WTC11 (cell line): ENCODE measurements around the gene GALNT15. TPM values are rescaled to one million over a fixed set of nuclear protein-coding genes. Genes with fewer than 3 reads are reported as not detected.

Source experiments
- ATAC-seq: fragments of 200-7000 bp; cut with Tn5 transposase; 2 replicates; pipeline ENCODE4 v1.10.0; 2021; ENCODE audit warnings: mild to moderate bottlenecking, moderate library complexity
- CTCF ChIA-PET: fragments of 300-600 bp; sonication (Branson Sonifier 250); formaldehyde crosslinking; loops from one replicate; lab custom pipeline; 2021; ENCODE audit warnings: antibody characterized with exemption; lab: Charles Lee
- POLR2A ChIA-PET: fragments of 350-600 bp; sonication (Branson Sonifier 250); formaldehyde crosslinking; loops from one replicate; lab custom pipeline; 2021; ENCODE audit warnings: antibody characterized with exemption; lab: Charles Lee
- DNase-seq: peaks from one replicate; pipeline ENCODE4 v3.0.0; 2021; ENCODE audit warnings: low spot score
- H3K27ac Mint-ChIP-seq: 2 replicates; pipeline ENCODE4 v1.8.0; 2021; ENCODE audit warnings: mixed read lengths
- H3K27me3 Mint-ChIP-seq: 2 replicates; pipeline ENCODE4 v1.8.0; 2021; ENCODE audit warnings: low read depth, mild to moderate bottlenecking, moderate library complexity, mixed read lengths
- H3K36me3 Mint-ChIP-seq: 2 replicates; pipeline ENCODE4 v1.8.0; 2021; ENCODE audit warnings: mixed read lengths
- H3K4me1 Mint-ChIP-seq: 2 replicates; pipeline ENCODE4 v1.8.0; 2022; ENCODE audit warnings: mixed read lengths
- H3K4me3 Mint-ChIP-seq: 2 replicates; pipeline ENCODE4 v1.8.0; 2021; ENCODE audit warnings: mild to moderate bottlenecking, moderate library complexity, mixed read lengths
- H3K9me3 Mint-ChIP-seq: 2 replicates; pipeline ENCODE4 v1.8.0; 2021; ENCODE audit warnings: mixed read lengths
- AR ChIP-seq: fragments of 250-450 bp; sonication (Bioruptor Pico); IDR thresholded peaks from 2 replicates; pipeline ENCODE4 v1.9.0; 2021; ENCODE audit warnings: mild to moderate bottlenecking
- ATF1 ChIP-seq: sonication (generic); formaldehyde crosslinking; IDR thresholded peaks from 2 replicates; pipeline ENCODE4 v1.8.1; 2023; ENCODE audit warnings: mild to moderate bottlenecking, moderate library complexity, missing genetic modification reagents
- ATF2 ChIP-seq: sonication (generic); formaldehyde crosslinking; IDR thresholded peaks from 2 replicates; pipeline ENCODE4 v1.8.1; 2022; ENCODE audit warnings: low read depth, missing genetic modification reagents, borderline replicate concordance
- ATF6 ChIP-seq: sonication (generic); formaldehyde crosslinking; IDR thresholded peaks from 2 replicates; pipeline ENCODE4 v1.8.1; 2023; ENCODE audit warnings: mild to moderate bottlenecking, missing genetic modification reagents
- CBFB ChIP-seq: sonication (generic); formaldehyde crosslinking; IDR thresholded peaks from 2 replicates; pipeline ENCODE4 v1.8.1; 2022; ENCODE audit warnings: mild to moderate bottlenecking, low read depth, missing genetic modification reagents
- EMX1 ChIP-seq: fragments of 250-450 bp; sonication (Bioruptor Pico); IDR thresholded peaks from 2 replicates; pipeline ENCODE4 v1.8.0; 2021; ENCODE audit warnings: mild to moderate bottlenecking
- FOXK1 ChIP-seq: sonication (generic); formaldehyde crosslinking; IDR thresholded peaks from 2 replicates; pipeline ENCODE4 v1.8.0; 2022; ENCODE audit warnings: mild to moderate bottlenecking, moderate library complexity, missing genetic modification reagents
- FOXP1 ChIP-seq: sonication (generic); formaldehyde crosslinking; IDR thresholded peaks from 2 replicates; pipeline ENCODE4 v1.8.0; 2022; ENCODE audit warnings: missing genetic modification reagents, mild to moderate bottlenecking, moderate library complexity, borderline replicate concordance
- GABPB1 ChIP-seq: sonication (generic); formaldehyde crosslinking; IDR thresholded peaks from 2 replicates; pipeline ENCODE4 v1.8.1; 2023; ENCODE audit warnings: mild to moderate bottlenecking, missing genetic modification reagents
- JAZF1 ChIP-seq: fragments of 250-450 bp; sonication (Bioruptor Pico); IDR thresholded peaks from 2 replicates; pipeline ENCODE4 v1.9.0; 2021; ENCODE audit warnings: moderate library complexity, mild to moderate bottlenecking, inconsistent platforms
- NR3C1 ChIP-seq: sonication (generic); formaldehyde crosslinking; conservative IDR thresholded peaks from 2 replicates; pipeline ENCODE4 v1.8.1; 2023; ENCODE audit warnings: low read depth, mild to moderate bottlenecking, missing genetic modification reagents
- ZNF416 ChIP-seq: fragments of 250-450 bp; sonication (Bioruptor Pico); IDR thresholded peaks from 2 replicates; pipeline ENCODE4 v1.9.0; 2021; ENCODE audit warnings: mild to moderate bottlenecking, inconsistent platforms
- total RNA-seq: library from RNA; stranded (reverse); gene quantifications from 3 replicates; pipeline ENCODE4 v1.2.3, GENCODE V29; 2021
- TF ChIP-seq, protein P1 (sequence below): sonication (generic); formaldehyde crosslinking; conservative IDR thresholded peaks from 2 replicates; pipeline ENCODE4 v1.8.1; 2023; ENCODE audit warnings: mild to moderate bottlenecking, low read depth, missing genetic modification reagents, moderate library complexity
- TF ChIP-seq, protein P2 (sequence below): fragments of 200-600 bp; IDR thresholded peaks from 2 replicates; pipeline ENCODE4 v1.8.0; 2022; ENCODE audit warnings: antibody characterized with exemption
- TF ChIP-seq, protein P3 (sequence below): fragments of 250-450 bp; sonication (Bioruptor Pico); conservative IDR thresholded peaks from 2 replicates; pipeline ENCODE4 v1.9.0; 2021; ENCODE audit warnings: mild to moderate bottlenecking
- TF ChIP-seq, protein P4 (sequence below): sonication (generic); formaldehyde crosslinking; IDR thresholded peaks from 2 replicates; pipeline ENCODE4 v1.8.0; 2023; ENCODE audit warnings: missing genetic modification reagents
- TF ChIP-seq, protein P5 (sequence below): sonication (generic); formaldehyde crosslinking; IDR thresholded peaks from 2 replicates; pipeline ENCODE4 v1.8.0; 2022; ENCODE audit warnings: mild to moderate bottlenecking, missing genetic modification reagents
- TF ChIP-seq, protein P6 (sequence below): sonication (generic); formaldehyde crosslinking; IDR thresholded peaks from 2 replicates; pipeline ENCODE4 v1.8.1; 2023; ENCODE audit warnings: mild to moderate bottlenecking, missing genetic modification reagents, moderate library complexity
- TF ChIP-seq, protein P7 (sequence below): sonication (generic); formaldehyde crosslinking; conservative IDR thresholded peaks from 2 replicates; pipeline ENCODE4 v1.8.1; 2022; ENCODE audit warnings: mild to moderate bottlenecking, missing genetic modification reagents

The GALNT15 gene
- total RNA-seq, 1 experiment from 2014 or later: 0.15 TPM

- Mint-ChIP-seq H3K9me3 (peaks cover under 1% of the 10 kb centered on the region), H3K36me3 (no peaks in the 10 kb centered on the region), H3K27ac (no peak overlapping the region), H3K4me3 (no peak overlapping the region), H3K27me3 (peaks cover 4% of the 10 kb centered on the region), H3K4me1 (no peaks in the 10 kb centered on the region)
- ChIA-PET POLR2A (no interaction called here), CTCF (interaction anchor here (2.1 kb wide), 1 partner anchor 11 kb away, joined by 10 read pairs; no protein-coding TSS in a partner anchor)
- ATAC-seq (no peak), DNase-seq (no peak)
- TF ChIP-seq ATF1 (no peak), GABPB1 (CRISPR knock-in tag) (no peak), AR (CRISPR knock-in tag) (no peak), ATF2 (CRISPR knock-in tag) (no peak), FOXK1 (CRISPR knock-in tag) (no peak), JAZF1 (no peak), EMX1 (CRISPR knock-in tag) (no peak), ZNF416 (CRISPR knock-in tag) (no peak), CBFB (CRISPR knock-in tag) (no peak), ATF6 (no peak), FOXP1 (CRISPR knock-in tag) (no peak), NR3C1 (CRISPR knock-in tag) (no peak)
- TF ChIP-seq, protein P1, sequence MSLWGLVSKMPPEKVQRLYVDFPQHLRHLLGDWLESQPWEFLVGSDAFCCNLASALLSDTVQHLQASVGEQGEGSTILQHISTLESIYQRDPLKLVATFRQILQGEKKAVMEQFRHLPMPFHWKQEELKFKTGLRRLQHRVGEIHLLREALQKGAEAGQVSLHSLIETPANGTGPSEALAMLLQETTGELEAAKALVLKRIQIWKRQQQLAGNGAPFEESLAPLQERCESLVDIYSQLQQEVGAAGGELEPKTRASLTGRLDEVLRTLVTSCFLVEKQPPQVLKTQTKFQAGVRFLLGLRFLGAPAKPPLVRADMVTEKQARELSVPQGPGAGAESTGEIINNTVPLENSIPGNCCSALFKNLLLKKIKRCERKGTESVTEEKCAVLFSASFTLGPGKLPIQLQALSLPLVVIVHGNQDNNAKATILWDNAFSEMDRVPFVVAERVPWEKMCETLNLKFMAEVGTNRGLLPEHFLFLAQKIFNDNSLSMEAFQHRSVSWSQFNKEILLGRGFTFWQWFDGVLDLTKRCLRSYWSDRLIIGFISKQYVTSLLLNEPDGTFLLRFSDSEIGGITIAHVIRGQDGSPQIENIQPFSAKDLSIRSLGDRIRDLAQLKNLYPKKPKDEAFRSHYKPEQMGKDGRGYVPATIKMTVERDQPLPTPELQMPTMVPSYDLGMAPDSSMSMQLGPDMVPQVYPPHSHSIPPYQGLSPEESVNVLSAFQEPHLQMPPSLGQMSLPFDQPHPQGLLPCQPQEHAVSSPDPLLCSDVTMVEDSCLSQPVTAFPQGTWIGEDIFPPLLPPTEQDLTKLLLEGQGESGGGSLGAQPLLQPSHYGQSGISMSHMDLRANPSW (CRISPR knock-in tag): no peak
- TF ChIP-seq, protein P2, sequence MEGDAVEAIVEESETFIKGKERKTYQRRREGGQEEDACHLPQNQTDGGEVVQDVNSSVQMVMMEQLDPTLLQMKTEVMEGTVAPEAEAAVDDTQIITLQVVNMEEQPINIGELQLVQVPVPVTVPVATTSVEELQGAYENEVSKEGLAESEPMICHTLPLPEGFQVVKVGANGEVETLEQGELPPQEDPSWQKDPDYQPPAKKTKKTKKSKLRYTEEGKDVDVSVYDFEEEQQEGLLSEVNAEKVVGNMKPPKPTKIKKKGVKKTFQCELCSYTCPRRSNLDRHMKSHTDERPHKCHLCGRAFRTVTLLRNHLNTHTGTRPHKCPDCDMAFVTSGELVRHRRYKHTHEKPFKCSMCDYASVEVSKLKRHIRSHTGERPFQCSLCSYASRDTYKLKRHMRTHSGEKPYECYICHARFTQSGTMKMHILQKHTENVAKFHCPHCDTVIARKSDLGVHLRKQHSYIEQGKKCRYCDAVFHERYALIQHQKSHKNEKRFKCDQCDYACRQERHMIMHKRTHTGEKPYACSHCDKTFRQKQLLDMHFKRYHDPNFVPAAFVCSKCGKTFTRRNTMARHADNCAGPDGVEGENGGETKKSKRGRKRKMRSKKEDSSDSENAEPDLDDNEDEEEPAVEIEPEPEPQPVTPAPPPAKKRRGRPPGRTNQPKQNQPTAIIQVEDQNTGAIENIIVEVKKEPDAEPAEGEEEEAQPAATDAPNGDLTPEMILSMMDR: no peak
- TF ChIP-seq, protein P3, sequence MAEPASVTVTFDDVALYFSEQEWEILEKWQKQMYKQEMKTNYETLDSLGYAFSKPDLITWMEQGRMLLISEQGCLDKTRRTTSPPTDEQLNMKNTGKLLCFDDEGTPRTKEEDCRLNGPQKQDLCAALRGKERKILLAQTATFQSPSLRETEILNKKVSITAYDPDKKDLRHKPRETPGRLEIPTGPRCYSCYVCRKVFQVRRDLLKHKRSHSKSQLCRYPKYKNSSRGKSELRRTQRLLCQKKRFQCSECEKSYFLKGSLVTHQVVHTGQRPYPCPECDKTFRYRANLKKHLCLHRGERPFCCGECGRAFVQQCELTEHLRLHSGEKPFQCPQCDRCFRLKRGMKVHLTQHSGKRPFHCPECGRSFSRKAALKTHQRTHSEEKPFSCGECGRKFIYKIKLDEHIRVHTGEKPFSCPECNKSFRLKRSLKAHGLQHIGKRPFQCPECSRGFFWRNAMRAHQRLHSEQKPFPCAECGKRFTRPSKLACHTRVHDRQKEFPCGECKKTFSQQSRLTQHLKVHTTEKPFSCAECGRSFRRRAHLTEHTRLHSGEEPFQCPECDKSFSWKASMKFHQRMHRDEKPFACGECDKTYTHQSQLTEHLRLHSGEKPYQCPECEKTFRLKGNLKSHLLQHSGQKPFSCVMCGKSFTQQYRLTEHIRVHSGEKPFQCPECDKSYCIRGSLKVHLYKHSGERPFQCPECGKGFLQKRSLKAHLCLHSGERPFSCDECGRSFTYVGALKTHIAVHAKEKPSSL: no peak
- TF ChIP-seq, protein P4, sequence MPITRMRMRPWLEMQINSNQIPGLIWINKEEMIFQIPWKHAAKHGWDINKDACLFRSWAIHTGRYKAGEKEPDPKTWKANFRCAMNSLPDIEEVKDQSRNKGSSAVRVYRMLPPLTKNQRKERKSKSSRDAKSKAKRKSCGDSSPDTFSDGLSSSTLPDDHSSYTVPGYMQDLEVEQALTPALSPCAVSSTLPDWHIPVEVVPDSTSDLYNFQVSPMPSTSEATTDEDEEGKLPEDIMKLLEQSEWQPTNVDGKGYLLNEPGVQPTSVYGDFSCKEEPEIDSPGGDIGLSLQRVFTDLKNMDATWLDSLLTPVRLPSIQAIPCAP (CRISPR knock-in tag): no peak
- TF ChIP-seq, protein P5, sequence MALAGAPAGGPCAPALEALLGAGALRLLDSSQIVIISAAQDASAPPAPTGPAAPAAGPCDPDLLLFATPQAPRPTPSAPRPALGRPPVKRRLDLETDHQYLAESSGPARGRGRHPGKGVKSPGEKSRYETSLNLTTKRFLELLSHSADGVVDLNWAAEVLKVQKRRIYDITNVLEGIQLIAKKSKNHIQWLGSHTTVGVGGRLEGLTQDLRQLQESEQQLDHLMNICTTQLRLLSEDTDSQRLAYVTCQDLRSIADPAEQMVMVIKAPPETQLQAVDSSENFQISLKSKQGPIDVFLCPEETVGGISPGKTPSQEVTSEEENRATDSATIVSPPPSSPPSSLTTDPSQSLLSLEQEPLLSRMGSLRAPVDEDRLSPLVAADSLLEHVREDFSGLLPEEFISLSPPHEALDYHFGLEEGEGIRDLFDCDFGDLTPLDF (CRISPR knock-in tag): no peak
- TF ChIP-seq, protein P6, sequence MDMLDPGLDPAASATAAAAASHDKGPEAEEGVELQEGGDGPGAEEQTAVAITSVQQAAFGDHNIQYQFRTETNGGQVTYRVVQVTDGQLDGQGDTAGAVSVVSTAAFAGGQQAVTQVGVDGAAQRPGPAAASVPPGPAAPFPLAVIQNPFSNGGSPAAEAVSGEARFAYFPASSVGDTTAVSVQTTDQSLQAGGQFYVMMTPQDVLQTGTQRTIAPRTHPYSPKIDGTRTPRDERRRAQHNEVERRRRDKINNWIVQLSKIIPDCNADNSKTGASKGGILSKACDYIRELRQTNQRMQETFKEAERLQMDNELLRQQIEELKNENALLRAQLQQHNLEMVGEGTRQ: no peak
- TF ChIP-seq, protein P7, sequence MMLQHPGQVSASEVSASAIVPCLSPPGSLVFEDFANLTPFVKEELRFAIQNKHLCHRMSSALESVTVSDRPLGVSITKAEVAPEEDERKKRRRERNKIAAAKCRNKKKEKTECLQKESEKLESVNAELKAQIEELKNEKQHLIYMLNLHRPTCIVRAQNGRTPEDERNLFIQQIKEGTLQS (CRISPR knock-in tag): no peak
Measured at GRCh38 chr3:16189201-16189600, 14.7 kb downstream of the GALNT15 start.
